Breast epithelium (tissue), 4 donors: ENCODE measurements around the gene ABI3BP. TPM values are rescaled to one million over a fixed set of nuclear protein-coding genes. Genes with fewer than 3 reads are reported as not detected.
A peak's percentile ranks its signal among the peaks of the same experiment; 100 is the strongest.

ENCODE experiments used
- DNase-seq, 2 donors: peaks; one replicate each; pipeline ENCODE4 v3.0.0-alpha.2; 2019; ENCODE audit warnings: low spot score in 2 of 2
- H3K27ac ChIP-seq, 2 donors: fragments of 200-600 bp; sonication (generic) in 1 of 2; one replicate each; pipeline ENCODE4 v1.5.1; 2016 to 2019; ENCODE audit warnings: mild to moderate bottlenecking in 1 of 2
- H3K27me3 ChIP-seq, 2 donors: fragments of 200-600 bp; sonication (generic) in 1 of 2; one replicate each; pipeline versions ENCODE4 v1.5.1 to v1.6.0; 2017 to 2019; ENCODE audit warnings: control low read depth in 1 of 2, mild to moderate bottlenecking in 1 of 2
- H3K36me3 ChIP-seq: fragments of 200-600 bp; one replicate; pipeline ENCODE4 v1.5.1; 2019
- H3K4me1 ChIP-seq, 2 donors: fragments of 200-600 bp; sonication (generic); one replicate each; pipeline ENCODE4 v1.5.1; 2016 to 2019; ENCODE audit warnings: control low read depth in 1 of 2
- H3K4me3 ChIP-seq, 3 donors: fragments of 200-600 bp; sonication (generic); 1 replicate in 2 of 3; 2 replicates in 1 of 3; pipeline ENCODE4 v1.5.1; 2016 to 2019; ENCODE audit warnings: mild to moderate bottlenecking in 3 of 3, moderate library complexity in 2 of 3
- H3K9me3 ChIP-seq, 2 donors: fragments of 200-600 bp; sonication (generic) in 1 of 2; one replicate each; pipeline ENCODE4 v1.5.1; 2016 to 2019; ENCODE audit warnings: control low read depth in 1 of 2
- CTCF ChIP-seq, 3 donors: fragments of 450-650 bp; IDR thresholded peaks; one replicate each; pipeline ENCODE4 v1.5.1; 2016 to 2017; ENCODE audit warnings: antibody characterized with exemption in 3 of 3, mild to moderate bottlenecking in 3 of 3, moderate library complexity in 3 of 3
- POLR2A ChIP-seq: fragments of 450-650 bp; IDR thresholded peaks from one replicate; pipeline ENCODE4 v1.6.1; 2016; ENCODE audit warnings: antibody characterized with exemption, mild to moderate bottlenecking, moderate library complexity
- POLR2AphosphoS5 ChIP-seq, 3 donors: sonication (generic); formaldehyde crosslinking; IDR thresholded peaks; one replicate each; pipeline ENCODE4 v1.6.1; 2017; ENCODE audit warnings: antibody characterized with exemption in 3 of 3
- intact Hi-C: fragments of 100-400 bp; cut with DNase I; formaldehyde crosslinking; loops from one replicate; pipeline ENCODE4 v1.15.1; 2023; ENCODE audit warnings: low total_unique reads
- total RNA-seq, 3 donors: library from RNA; depleted of rRNA; stranded (reverse); fragments of >200 nt; gene quantifications; one replicate each; pipeline ENCODE4 v1.1.0, GENCODE V29; 2016

Gene ABI3BP
- 100 to 1,000 TPM in 1 of 3 donors, 10 to 100 TPM in 2; 17.4 to 170 (median 41.1) TPM for total RNA-seq

- Histone ChIP-seq H3K9me3 (no peaks in the 10 kb centered on the region), H3K4me3 (peak within 1 kb of the TSS; percentile 37 to 60 (median 42)), H3K36me3 (no peaks in the 10 kb centered on the region), H3K27me3 (no peaks in the 10 kb centered on the region), H3K27ac (peak within 1 kb of the TSS; percentile 31 to 72), H3K4me1 (no peaks in the 10 kb centered on the region)
- intact Hi-C loops: no loop called here
- peak in 1 of 2 donors; percentile 39 for DNase-seq
- TF ChIP-seq CTCF (IDR thresholded peaks at IDR 0.05): no peak
- TF ChIP-seq POLR2AphosphoS5 (IDR thresholded peaks at IDR 0.05): peak in 2 of 3 donors; percentile 10 to 24
These were observed at the start of gene ABI3BP for GRCh38 chr3:100993309-100993708. ABI3BP (minus strand) TSS chr3:100993421; CDS start chr3:100993384, 37 bp downstream.

GRCh38 chr3:101039285-101039684 is 46.1 kb upstream of the ABI3BP start:
- Histone ChIP-seq H3K4me1 (peaks cover 0 to 8% of the 10 kb centered on the region in 2 donors), H3K27ac (peak overlapping the region in 1 of 2 donors; percentile 1), H3K36me3 (no peaks in the 10 kb centered on the region), H3K9me3 (no peaks in the 10 kb centered on the region), H3K27me3 (no peaks in the 10 kb centered on the region), H3K4me3 (no peak overlapping the region)
- intact Hi-C loops: no loop called here
- no peak for TF ChIP-seq CTCF (IDR thresholded peaks at IDR 0.05)
- TF ChIP-seq POLR2AphosphoS5 (IDR thresholded peaks at IDR 0.05): no peak
- no peak for TF ChIP-seq POLR2A
- no peak for DNase-seq

GRCh38 chr3:101038880-101039279 is 45.7 kb upstream of the ABI3BP start:
- intact Hi-C loops: no loop called here
- no peak for DNase-seq
- Histone ChIP-seq H3K27ac (peak overlapping the region in 1 of 2 donors; percentile 1), H3K4me3 (no peak overlapping the region), H3K36me3 (no peaks in the 10 kb centered on the region), H3K4me1 (peaks cover 0 to 8% of the 10 kb centered on the region in 2 donors), H3K27me3 (no peaks in the 10 kb centered on the region), H3K9me3 (no peaks in the 10 kb centered on the region)
- no peak for TF ChIP-seq CTCF (IDR thresholded peaks at IDR 0.05)

GRCh38 chr3:101038393-101038792 is 45.2 kb upstream of the ABI3BP start:
- intact Hi-C loops: no loop called here
- TF ChIP-seq POLR2A (no peak), POLR2AphosphoS5 (IDR thresholded peaks at IDR 0.05) (no peak), CTCF (IDR thresholded peaks at IDR 0.05) (no peak)
- no peaks in the 10 kb centered on the region for H3K27me3 ChIP-seq
- no peaks in the 10 kb centered on the region for H3K36me3 ChIP-seq
- H3K27ac ChIP-seq: peak overlapping the region in 1 of 2 donors; percentile 1
- no peak overlapping the region for H3K4me3 ChIP-seq
- DNase-seq: no peak
- peaks cover 0 to 6% of the 10 kb centered on the region in 2 donors for H3K4me1 ChIP-seq
- no peaks in the 10 kb centered on the region for H3K9me3 ChIP-seq

- intact Hi-C loops: no loop called here
- Histone ChIP-seq H3K9me3 (no peaks in the 10 kb centered on the region), H3K4me3 (no peak overlapping the region), H3K36me3 (no peaks in the 10 kb centered on the region), H3K27me3 (no peaks in the 10 kb centered on the region), H3K27ac (no peak overlapping the region), H3K4me1 (no peaks in the 10 kb centered on the region)
- no peak for DNase-seq
- no peak for TF ChIP-seq POLR2AphosphoS5 (IDR thresholded peaks at IDR 0.05)
- TF ChIP-seq CTCF (IDR thresholded peaks at IDR 0.05): no peak
- TF ChIP-seq POLR2A: no peak
These were observed 44.4 kb upstream of the ABI3BP start for GRCh38 chr3:101037613-101038012.
